Stimulated activated CD4-positive, alpha-beta T cell treated with anti-CD3 and anti-CD28 coated beads, TNF-alpha, amount 100 ng/mL, for 1 hour (primary cell): ENCODE measurements around the gene LRRC37A2.
"Not testable (repeated sequence)": the region's sequence is repeated elsewhere in the genome, so short reads cannot be mapped to it uniquely, and the experiment has no call there.

ENCODE experiments used
- DNase-seq, 3 donors: peaks; one replicate each; pipeline ENCODE4 v3.0.0-alpha.2; 2020; ENCODE audit warnings: low read depth in 3 of 3, low spot score in 1 of 3

Gene LRRC37A2

DNA sequence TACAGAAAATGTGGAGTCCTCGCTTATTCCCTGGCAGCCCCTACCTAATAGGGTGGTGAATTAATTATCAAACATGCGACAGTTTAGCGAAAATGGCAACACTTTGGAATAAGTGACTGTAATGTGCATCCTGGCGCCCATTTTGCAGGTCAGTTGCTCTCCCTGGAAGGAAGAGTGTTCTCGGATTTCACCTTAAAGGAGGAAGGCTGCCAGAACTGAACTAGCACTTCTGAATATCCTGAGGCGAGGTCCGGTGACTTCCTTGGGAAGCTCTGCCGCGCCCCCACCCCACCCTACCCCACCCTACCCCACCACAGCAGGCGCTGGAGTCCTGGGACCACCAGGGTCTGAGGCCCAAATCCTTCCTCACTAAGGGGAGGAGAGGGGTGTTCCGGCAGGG, at the start of gene LRRC37A2:
LRRC37A2 (plus strand) TSS at position 301 of the 400 bp plus-strand sequence. CDS start 245 bp downstream, outside the sequence.
- not testable (repeated sequence) for DNase-seq

DNA sequence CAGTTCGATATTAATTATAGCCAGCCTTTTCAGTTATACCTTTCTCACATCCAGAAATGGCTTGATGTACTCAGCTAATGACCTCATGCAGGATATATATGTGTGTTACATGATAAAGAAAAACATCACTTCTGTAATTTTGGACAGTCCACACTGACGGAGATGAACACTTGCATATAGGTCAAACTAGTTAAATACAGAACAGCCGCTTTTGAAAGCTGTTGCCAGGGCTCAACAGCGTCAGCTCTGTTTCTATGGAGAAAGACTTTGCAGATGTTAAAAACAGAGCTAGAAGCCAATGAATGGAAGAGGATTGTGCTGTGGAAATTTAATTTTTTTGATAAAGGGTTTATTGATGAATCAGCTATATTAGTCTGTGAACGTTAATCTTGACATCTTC, 44.6 kb upstream of the LRRC37A2 start:
- DNase-seq = not testable (repeated sequence)

DNA sequence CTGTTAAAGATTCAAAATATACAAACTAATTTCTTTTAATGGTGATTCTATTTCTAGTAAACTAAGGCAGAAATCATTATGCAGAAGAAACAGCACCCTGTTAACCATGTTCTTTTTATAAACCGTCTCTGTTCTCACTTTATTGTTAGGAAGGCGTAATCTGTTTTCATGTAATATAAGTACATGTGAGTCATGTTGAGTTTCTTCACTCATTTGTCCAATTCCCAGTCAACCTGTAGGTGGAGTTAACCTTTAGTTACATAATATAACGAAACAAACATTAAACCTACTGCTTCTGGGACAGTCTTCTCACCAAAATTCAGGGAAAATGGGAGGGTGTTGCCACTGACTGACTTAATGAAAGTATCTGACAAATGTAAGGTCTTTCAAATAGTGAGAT, 37.8 kb upstream of the LRRC37A2 start:
- DNase-seq = not testable (repeated sequence)

DNA sequence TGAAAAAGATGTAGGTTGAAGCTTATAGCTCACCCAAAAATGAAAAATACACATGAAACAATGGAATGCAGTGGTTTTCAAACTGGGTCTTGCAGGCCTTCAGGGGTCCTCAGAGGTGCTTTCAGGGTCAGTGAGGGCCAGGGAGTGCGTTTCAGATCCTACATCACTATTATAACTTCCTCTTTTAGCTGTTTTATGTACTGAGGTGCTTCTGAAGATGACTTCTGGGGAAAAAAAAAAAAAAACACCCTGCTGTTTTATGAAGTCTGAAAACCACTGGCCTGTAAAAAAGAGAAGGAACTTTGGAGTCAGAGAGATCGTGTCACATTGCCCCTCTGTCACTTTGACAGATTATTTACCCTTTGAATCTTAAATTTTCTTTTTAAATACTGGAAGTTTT, 36.7 kb upstream of the LRRC37A2 start:
- DNase-seq = not testable (repeated sequence)

DNA sequence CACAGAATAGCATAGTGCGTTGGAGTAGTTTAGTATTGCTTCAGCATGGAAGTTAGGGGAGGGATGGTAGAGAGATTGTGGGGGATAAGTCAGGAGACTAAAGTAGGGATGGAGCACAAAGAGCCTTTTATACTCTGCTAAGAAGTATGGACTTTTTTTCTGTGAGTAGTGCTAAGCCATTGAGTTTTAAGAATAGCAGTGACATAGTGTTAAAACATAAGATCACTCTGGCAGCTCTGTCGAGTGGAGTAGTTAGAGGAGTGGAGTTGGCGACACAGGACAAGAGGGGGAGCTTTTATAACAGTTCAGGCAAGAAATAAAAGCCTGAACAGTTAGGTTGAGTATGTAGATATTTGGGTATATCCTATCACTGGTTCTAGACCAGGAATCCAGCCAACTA, 33.4 kb upstream of the LRRC37A2 start:
- not testable (repeated sequence) for DNase-seq

DNA sequence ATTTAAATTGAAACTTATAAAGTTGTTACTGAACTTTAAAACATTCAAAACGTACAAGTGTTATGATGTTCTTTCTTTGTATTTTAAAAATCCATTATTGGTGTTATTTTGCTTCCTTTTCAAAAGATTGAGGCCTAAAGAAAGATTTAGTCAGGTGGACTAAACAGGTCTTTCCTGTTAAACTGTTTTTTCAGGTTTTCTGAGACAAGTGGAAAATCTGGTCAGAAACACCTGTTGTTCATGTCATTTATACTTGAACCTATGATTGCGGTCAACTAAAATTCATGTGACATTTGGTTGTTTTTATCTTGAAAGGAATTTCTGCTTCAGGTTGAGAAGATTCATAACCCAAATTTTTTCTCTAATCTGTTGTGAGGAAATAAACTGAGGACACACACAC, 31.0 kb upstream of the LRRC37A2 start:
- not testable (repeated sequence) for DNase-seq

DNA sequence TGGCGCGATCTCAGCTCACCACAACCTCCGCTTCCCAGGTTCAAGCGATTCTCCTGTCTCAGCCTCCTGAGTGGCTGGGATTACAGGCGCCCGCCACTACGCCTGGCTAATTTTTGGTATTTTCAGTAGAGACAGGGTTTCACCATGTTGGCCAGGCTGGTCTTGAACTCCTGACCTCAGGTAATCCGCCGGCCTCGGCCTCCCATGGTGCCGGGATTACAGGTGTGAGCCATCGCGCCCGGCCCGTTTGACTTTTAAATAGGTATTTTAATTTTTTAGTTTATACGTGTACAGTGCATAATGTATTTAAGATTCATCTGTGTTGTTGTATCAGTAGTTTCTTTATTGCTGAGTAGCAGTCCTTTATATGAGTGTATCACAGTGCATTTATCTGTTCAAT, 20.2 kb upstream of the LRRC37A2 start:
- not testable (repeated sequence) for DNase-seq

DNA sequence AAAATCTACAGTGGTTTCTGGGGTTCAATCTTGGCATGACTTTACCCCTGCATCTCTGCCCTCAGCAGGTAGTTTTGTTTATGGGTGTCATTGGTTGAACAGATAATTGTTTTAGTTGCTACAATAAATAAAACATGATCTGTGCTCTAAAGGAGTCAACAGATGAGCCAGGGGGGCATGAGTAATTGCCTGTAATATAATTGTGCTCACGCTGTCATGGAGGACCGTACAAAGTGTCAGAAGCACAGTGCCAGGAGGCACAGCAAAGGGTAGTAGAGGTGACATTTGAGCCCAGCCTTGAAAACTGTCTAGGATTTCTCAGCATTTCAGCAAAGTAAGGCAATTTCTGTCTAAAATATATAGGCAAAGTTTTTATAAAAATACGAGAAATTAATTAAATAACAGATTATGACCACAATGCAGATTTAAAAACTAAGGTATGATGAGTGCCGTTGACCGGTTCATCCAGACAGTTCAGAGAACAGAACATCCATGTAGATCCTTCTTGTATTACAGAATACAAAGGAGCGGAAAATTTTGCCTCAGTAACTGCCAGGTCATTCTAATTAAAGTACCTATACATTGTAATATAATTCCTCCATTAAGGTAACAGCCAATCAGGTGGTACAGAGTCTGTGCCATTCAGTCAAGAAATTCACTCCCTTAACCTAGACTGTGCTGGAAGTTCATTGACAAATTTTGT, 12.7 kb upstream of the LRRC37A2 start:
- DNase-seq = not testable (repeated sequence)

DNA sequence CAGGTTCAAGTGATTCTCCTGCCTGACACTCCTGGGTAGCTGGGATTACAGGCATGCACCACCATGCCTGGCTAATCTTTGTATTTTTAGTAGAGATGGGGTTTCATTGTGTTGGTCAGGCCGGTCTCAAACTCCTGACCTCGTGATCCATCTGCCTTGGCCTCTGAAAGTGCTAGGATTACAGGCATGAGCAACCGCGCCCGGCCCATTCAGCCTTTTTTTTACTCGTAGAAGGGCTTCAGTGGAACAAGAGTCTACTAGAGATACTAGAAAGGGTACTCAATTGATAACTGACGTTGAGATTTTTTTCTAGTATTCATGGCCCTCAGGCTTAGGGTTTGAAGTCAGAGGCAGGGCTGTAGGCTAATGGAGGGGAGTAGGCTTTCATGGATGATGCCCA, 6.4 kb upstream of the LRRC37A2 start:
- not testable (repeated sequence) for DNase-seq

DNA sequence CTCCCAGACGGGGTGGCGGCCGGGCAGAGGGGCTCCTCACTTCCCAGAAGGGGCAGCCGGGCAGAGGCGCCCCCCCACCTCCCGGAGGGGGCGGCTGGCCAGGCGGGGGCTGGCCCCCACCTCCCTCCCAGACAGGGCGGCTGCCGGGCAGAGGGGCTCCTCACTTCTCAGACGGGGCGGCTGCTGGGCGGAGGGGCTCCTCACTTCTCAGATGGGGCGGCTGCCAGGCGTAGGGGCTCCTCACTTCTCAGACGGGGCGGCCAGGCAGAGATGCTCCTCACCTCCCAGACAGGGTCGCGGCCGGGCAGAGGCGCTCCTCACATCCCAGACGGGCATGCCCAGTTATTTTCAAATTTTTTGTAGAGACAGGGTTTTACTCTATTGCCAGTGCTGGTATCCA, 22.4 kb downstream of the LRRC37A2 start:
- not testable (repeated sequence) for DNase-seq

DNA sequence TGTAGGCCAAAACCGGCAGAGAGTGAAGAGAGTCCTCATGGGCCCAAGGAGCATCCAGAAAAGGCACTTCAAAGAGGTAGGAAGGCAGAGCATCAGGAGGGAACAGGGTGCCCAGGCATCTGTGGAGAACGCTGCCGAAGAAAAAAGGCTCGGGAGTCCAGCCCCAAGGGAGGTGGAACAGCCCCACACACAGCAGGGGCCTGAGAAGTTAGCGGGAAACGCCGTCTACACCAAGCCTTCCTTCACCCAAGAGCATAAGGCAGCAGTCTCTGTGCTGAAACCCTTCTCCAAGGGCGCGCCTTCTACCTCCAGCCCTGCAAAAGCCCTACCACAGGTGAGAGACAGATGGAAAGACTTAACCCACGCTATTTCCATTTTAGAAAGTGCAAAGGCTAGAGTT, 36.3 kb downstream of the LRRC37A2 start:
- not testable (repeated sequence) for DNase-seq

DNA sequence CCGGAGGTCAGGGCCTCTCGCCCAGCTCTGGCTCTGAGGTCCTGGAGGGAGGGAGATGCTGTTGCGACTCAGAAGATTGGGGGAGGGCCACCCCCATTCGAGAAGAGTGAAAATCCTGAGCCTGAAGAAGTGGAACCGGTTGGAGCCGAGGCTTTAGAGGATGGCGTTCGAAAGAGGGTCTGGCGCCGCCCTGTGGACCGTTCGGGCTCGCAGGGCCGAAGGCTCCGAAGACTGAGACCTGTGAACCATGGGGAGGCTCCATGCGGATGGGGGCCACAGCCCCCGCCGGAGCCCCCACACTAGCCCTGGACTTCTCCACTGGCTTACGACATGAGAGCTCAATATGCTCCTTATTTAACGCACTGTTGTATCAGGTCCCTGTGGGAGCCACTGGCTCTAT, 46.9 kb downstream of the LRRC37A2 start:
- not testable (repeated sequence) for DNase-seq

DNA sequence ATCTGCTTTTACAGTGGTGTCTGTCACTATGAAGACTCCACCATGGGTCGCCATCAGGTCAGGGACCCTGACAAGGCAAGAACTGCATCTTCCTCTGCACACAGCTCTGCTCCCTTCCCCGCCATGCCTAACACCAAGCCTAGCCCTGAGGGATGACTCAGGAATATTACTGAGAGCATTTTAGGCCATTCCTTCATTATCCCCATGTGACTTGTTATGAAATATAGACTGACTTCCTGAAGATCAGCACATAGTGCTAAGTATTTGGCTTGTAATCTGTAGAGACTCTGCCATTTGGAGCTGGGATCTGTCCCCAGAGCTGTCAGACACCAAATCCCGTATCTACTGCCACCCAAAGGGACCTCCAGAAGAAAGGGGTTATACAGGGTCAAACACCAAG, 47.8 kb downstream of the LRRC37A2 start:
- not testable (repeated sequence) for DNase-seq

DNA sequence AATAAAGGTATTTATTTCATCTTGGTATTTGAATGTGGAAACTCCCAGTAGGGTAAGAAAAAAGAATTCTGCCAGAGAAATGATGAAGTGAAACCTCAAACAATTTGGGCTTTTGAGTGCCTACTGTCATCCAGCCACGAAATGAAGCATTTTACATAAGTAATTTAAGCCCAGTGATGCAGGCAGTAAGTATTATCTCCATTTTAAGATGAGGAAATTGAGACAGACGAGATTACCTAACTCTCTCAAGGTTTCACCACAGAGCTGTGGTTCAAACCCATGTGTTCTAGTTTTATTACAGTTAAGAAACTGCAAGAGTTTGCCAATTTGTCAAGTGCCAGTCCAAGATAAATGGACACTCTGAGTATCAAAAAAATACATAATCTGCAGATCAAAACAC, 54.0 kb downstream of the LRRC37A2 start:
- not testable (repeated sequence) for DNase-seq

DNA sequence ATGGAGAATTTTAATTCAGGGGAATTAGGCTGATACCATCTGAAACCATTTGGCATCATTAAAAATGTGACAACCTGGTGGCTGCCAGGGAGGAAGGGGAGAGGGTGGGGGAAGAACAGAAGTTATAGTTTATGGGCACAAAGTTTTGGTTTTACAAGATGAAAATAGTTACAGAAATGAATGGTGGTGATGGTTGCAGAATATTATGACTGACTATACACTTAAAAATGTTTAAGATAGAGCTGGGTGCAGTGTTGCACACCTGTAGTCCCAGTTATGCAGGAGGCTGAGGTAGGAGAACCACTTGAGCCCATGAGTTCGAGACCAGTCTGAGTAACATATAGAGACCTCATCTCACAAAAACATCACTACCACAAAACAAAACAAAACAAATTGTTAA, 54.7 kb downstream of the LRRC37A2 start:
- not testable (repeated sequence) for DNase-seq

DNA sequence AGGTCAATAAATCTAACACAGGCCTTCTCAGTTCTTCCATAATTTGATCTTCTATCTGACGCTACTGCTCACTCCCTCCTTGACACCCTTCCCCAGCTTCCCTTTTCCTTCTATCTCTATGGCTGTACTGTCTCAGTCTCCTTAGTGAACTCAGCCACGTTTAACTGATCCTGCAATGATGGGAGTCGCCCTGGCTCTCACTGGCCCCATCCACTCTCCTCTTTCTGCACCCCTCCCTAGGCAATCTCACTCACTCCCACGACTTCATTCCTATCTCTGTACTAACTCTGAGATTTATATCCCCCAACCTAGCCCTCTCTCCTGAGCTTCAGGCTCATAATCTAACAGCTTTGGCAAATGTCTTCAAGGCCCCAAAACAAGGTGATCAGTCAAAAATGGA, 59.5 kb downstream of the LRRC37A2 start:
- DNase-seq = not testable (repeated sequence)

DNA sequence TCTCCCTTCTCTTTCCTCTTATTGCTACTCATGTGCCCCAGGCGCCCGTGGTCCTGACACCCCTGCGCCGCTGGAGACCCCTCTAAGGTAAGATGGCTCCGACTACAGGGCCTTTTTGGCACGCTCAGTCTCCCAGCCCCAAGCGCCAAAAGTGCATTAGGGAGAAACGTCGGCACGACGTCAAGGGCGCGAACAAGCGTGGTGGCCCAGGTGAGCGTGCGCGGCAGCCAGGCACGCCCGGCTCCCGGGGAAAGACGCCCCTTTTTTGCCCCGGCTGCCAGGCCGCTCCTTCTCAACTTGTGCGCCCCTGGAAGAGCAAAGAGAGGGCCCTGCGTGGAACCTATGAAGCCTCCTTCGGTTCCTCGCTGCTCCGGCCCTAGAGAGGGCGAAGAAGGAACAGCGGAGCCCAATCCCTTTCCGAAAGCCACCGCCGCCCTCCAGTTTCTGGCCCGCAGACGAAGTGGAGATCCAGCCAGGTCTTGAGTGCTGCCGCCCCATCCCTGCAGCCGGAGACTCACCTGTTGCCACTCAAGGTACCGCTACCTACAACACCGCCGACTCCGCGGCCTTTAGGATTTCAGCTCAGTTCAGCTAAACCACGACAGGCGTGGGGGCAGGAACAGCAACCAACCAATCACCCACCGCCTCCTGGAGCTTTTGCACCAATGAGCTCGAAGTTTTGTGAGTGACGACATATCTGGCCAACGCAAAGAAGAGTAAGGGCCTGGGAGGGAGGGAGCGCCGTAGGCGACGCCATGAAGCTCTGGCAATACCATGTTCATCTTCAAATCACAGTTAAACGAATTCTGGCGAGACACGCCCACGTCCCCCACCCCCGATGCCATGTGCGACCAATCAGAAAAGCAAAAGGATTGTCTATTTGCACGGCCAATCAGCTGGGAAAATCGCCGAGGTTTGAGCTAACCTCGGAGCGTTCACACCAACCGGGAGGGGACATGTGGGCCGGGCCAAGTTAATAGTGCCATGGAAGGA, 67.1 kb downstream of the LRRC37A2 start, which contains the start of gene ARL17A:
ARL17A (minus strand) TSS at position 609 of the 993 bp plus-strand sequence. CDS start 3,369 bp downstream, outside the sequence.
- peak; percentile 40 to 47 (median 41) for DNase-seq

DNA sequence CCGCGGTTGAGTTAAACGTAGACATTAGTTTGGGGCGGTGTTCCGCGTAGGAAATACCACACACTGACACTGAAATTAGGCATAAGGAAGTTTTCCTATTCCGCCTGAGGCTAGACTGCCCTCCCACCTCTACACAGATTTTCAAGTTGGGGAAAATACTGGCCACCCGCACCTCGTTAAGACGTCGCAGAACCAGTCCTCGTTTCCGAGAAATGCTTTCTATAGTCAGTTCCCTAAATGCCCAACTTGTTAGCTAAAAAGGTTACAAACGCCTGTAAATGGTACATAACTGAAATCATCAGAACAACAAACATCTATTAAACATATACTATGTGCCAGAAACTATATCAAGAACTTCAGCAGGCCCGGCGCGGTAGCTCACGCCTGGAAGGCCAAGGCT, 67.8 kb downstream of the LRRC37A2 start:
- DNase-seq = not testable (repeated sequence)

DNA sequence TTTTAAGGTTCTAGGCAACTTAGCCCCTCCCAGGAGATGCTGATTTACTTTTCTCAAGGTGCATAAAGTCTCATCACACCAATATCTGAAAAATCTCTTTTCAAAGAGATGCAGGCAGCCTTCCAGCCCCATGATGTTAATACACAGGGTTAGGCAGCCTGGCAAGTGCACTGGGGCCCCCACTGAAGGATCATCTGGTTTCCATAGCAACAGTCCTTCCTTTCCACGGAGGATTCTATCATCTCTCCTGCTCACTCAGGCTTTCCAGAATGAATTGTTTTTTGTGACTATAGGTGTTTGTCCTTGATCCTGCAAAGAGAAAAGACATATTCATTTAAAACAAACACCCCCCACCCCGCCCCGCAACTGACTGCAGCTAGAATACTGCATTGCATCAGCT, 73.2 kb downstream of the LRRC37A2 start:
- DNase-seq = not testable (repeated sequence)

DNA sequence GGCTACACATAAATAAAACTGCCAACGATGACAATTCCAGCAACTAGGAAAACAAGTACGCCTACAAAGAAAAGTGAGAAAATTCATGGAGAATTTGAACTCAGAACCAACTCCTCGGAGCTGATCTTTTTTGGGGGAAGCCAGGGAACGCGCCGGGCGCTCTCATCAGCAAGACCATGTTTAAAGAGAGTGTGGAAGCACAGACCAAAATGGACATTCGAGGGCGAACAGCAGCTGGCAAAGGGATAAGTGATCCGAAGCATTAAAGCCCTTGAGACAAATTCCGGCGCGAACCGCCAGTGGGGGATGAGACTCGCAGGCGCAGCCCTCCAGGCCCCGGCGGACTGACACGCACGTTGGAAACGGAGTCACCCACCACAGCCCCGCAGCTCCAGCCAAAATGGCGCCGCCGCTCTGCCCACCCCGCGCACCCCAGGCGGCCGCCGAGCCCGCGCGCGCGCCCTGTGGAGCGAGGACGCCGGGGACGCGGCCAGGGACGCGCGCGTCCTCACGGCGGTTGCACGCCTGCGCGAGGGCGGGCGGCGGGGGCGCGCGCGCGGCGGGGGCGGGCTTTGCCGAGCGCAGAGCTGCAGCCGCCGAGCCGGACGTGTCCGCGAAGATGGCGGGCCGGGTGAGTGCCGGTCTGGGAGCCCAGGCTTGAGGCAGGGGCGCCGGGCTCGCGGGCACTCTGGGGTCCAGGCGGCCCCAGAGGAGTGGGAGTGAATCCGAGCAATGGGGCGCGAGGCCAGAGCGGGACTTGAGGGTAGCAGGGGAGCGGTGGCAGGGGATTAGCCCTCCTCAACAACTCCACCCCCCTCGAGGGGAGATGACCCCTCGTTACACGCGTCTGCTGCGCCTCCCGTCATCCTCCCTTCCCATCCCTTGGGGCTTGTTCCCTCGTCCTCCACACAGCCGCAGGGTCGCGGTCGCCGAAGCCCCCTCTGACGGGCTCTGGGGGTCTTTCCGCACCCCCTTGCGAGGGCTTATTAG, 78.2 kb downstream of the LRRC37A2 start, which contains the start of gene NSF:
NSF (plus strand) TSS at position 513 of the 990 bp plus-strand sequence; CDS start at position 620, 107 bp downstream.
- DNase-seq = not testable (repeated sequence)
